Measurements from ENCODE around the gene TGM1. TPM values are rescaled to one million over a fixed set of nuclear protein-coding genes. Genes with fewer than 3 reads are reported as not detected.

Gene TGM1
- total and polyA plus RNA-seq, 2 donors (not counting 1 experiment from before 2014, with no cell fraction given), result 2.7 to 11.9 TPM

Small RNAs within 50 kb of the gene (small RNA-seq; reads per million reads assigned to genes)
- gene CHMP4A (ENCODE audit: insufficient read length, low read depth, low replicate concordance), result not detected
- gene MDP1 (ENCODE audit: insufficient read length, low read depth, low replicate concordance), result not detected

Other genes with a start within 250 kb of the TGM1 start
Only the 30 nearest of the 34 such genes appear.
- gene PCK2, start 168.9 kb downstream of the TGM1 start, total RNA-seq, result 34.1 and 40.4 TPM in 2 replicates
- 43.6 and 58.4 TPM in 2 replicates for gene PCK2, start 168.9 kb downstream of the TGM1 start, polyA plus RNA-seq
- gene DCAF11, start 148.4 kb downstream of the TGM1 start, total RNA-seq, result 84.8 and 96.3 TPM in 2 replicates
- 64.5 and 66.7 TPM in 2 replicates for gene DCAF11, start 148.4 kb downstream of the TGM1 start, polyA plus RNA-seq
- 8.1 and 8.8 TPM in 2 replicates for gene NRL, start 148.2 kb downstream of the TGM1 start, total RNA-seq
- gene NRL, start 148.2 kb downstream of the TGM1 start, polyA plus RNA-seq, result 4.8 and 7.0 TPM in 2 replicates
- gene FITM1, start 132.5 kb downstream of the TGM1 start, total RNA-seq, result 2.6 and 3.6 TPM in 2 replicates
- gene FITM1, start 132.5 kb downstream of the TGM1 start, polyA plus RNA-seq, result 3.3 and 4.6 TPM in 2 replicates
- 227 and 237 TPM in 2 replicates for gene PSME1, start 127.0 kb downstream of the TGM1 start, total RNA-seq
- 257 and 295 TPM in 2 replicates for gene PSME1, start 127.0 kb downstream of the TGM1 start, polyA plus RNA-seq
- 24.7 and 26.4 TPM in 2 replicates for gene EMC9, start 121.6 kb downstream of the TGM1 start, total RNA-seq
- 19.3 and 25.9 TPM in 2 replicates for gene EMC9, start 121.6 kb downstream of the TGM1 start, polyA plus RNA-seq
- gene PSME2, start 116.6 kb downstream of the TGM1 start, total RNA-seq, result 127 and 141 TPM in 2 replicates
- gene PSME2, start 116.6 kb downstream of the TGM1 start, polyA plus RNA-seq, result 126 and 137 TPM in 2 replicates
- 103 and 114 TPM in 2 replicates for gene RNF31, start 115.7 kb downstream of the TGM1 start, total RNA-seq
- gene RNF31, start 115.7 kb downstream of the TGM1 start, polyA plus RNA-seq, result 48.3 and 69.8 TPM in 2 replicates
- 243 and 269 TPM in 2 replicates for gene IRF9, start 101.9 kb downstream of the TGM1 start, total RNA-seq
- 191 and 237 TPM in 2 replicates for gene IRF9, start 101.9 kb downstream of the TGM1 start, polyA plus RNA-seq
- gene REC8, start 91.1 kb downstream of the TGM1 start, total RNA-seq, result 48.4 and 62.1 TPM in 2 replicates
- 34.0 and 39.5 TPM in 2 replicates for gene REC8, start 91.1 kb downstream of the TGM1 start, polyA plus RNA-seq
- gene IPO4, start 74.4 kb downstream of the TGM1 start, total RNA-seq, result 29.8 and 35.0 TPM in 2 replicates
- 26.7 and 28.3 TPM in 2 replicates for gene IPO4, start 74.4 kb downstream of the TGM1 start, polyA plus RNA-seq
- gene TM9SF1, start 67.7 kb downstream of the TGM1 start, total RNA-seq, result 24.5 and 33.9 TPM in 2 replicates
- gene TM9SF1, start 67.7 kb downstream of the TGM1 start, polyA plus RNA-seq, result 7.6 and 10.0 TPM in 2 replicates
- 1.7 TPM in 2 replicates for gene TSSK4, start 57.5 kb downstream of the TGM1 start, total RNA-seq
- 0.14 and 0.45 TPM in 2 replicates for gene TSSK4, start 57.5 kb downstream of the TGM1 start, polyA plus RNA-seq
- 102 and 103 TPM in 2 replicates for gene CHMP4A, start 49.7 kb downstream of the TGM1 start, total RNA-seq
- 91.2 and 95.1 TPM in 2 replicates for gene CHMP4A, start 49.7 kb downstream of the TGM1 start, polyA plus RNA-seq
- 11.3 and 17.0 TPM in 2 replicates for gene MDP1, start 47.1 kb downstream of the TGM1 start, total RNA-seq
- 22.6 and 28.1 TPM in 2 replicates for gene MDP1, start 47.1 kb downstream of the TGM1 start, polyA plus RNA-seq
- gene NEDD8, start 30.8 kb downstream of the TGM1 start, total RNA-seq, result 86.6 and 98.5 TPM in 2 replicates
- 86.7 and 104 TPM in 2 replicates for gene NEDD8, start 30.8 kb downstream of the TGM1 start, polyA plus RNA-seq
- gene GMPR2, start 30.2 kb downstream of the TGM1 start, total RNA-seq, result 58.7 and 64.3 TPM in 2 replicates
- gene GMPR2, start 30.2 kb downstream of the TGM1 start, polyA plus RNA-seq, result 33.3 and 39.7 TPM in 2 replicates
- gene TINF2, start 20.6 kb downstream of the TGM1 start, total RNA-seq, result 165 and 169 TPM in 2 replicates
- gene TINF2, start 20.6 kb downstream of the TGM1 start, polyA plus RNA-seq, result 103 and 108 TPM in 2 replicates
- gene RABGGTA, start 8.4 kb upstream of the TGM1 start, total RNA-seq, result 57.9 and 70.1 TPM in 2 replicates
- 134 and 159 TPM in 2 replicates for gene RABGGTA, start 8.4 kb upstream of the TGM1 start, polyA plus RNA-seq
- 42.7 and 43.7 TPM in 2 replicates for gene DHRS1, start 36.6 kb upstream of the TGM1 start, total RNA-seq
- 69.9 and 76.9 TPM in 2 replicates for gene DHRS1, start 36.6 kb upstream of the TGM1 start, polyA plus RNA-seq
- gene NOP9, start 36.7 kb upstream of the TGM1 start, total RNA-seq, result 22.6 and 24.5 TPM in 2 replicates
- gene NOP9, start 36.7 kb upstream of the TGM1 start, polyA plus RNA-seq, result 9.7 and 13.7 TPM in 2 replicates
- 32.8 and 34.3 TPM in 2 replicates for gene CIDEB, start 44.8 kb upstream of the TGM1 start, total RNA-seq
- gene CIDEB, start 44.8 kb upstream of the TGM1 start, polyA plus RNA-seq, result 17.9 and 26.2 TPM in 2 replicates
- 10.1 and 11.7 TPM in 2 replicates for gene LTB4R2, start 47.0 kb upstream of the TGM1 start, total RNA-seq
- gene LTB4R2, start 47.0 kb upstream of the TGM1 start, polyA plus RNA-seq, result 9.0 and 10.7 TPM in 2 replicates
- 8.8 and 9.2 TPM in 2 replicates for gene LTB4R, start 48.3 kb upstream of the TGM1 start, total RNA-seq
- gene LTB4R, start 48.3 kb upstream of the TGM1 start, polyA plus RNA-seq, result 15.7 and 19.1 TPM in 2 replicates
- gene ADCY4, start 71.9 kb upstream of the TGM1 start, total RNA-seq, result 5.8 and 7.8 TPM in 2 replicates
- gene ADCY4, start 71.9 kb upstream of the TGM1 start, polyA plus RNA-seq, result 2.3 and 3.4 TPM in 2 replicates
- gene RIPK3, start 76.8 kb upstream of the TGM1 start, total RNA-seq, result 76.6 and 77.6 TPM in 2 replicates
- 58.5 and 65.5 TPM in 2 replicates for gene RIPK3, start 76.8 kb upstream of the TGM1 start, polyA plus RNA-seq
- 7.6 and 7.9 TPM in 2 replicates for gene NFATC4, start 105.0 kb upstream of the TGM1 start, total RNA-seq
- 3.1 and 3.7 TPM in 2 replicates for gene NFATC4, start 105.0 kb upstream of the TGM1 start, polyA plus RNA-seq
- 0.29 and 0.34 TPM in 2 replicates for gene NYNRIN, start 135.8 kb upstream of the TGM1 start, total RNA-seq
- 0.04 TPM in 2 replicates for gene NYNRIN, start 135.8 kb upstream of the TGM1 start, polyA plus RNA-seq
- 128 and 134 TPM in 2 replicates for gene CBLN3, start 166.5 kb upstream of the TGM1 start, total RNA-seq
- gene CBLN3, start 166.5 kb upstream of the TGM1 start, polyA plus RNA-seq, result 29.1 and 35.0 TPM in 2 replicates
- gene KHNYN, start 166.8 kb upstream of the TGM1 start, total RNA-seq, result 182 and 184 TPM in 2 replicates
- gene KHNYN, start 166.8 kb upstream of the TGM1 start, polyA plus RNA-seq, result 74.4 and 111 TPM in 2 replicates

Data from B cell (primary cell).